ENCODE measurements around the gene NLGN1. TPM values are rescaled to one million over a fixed set of nuclear protein-coding genes. Genes with fewer than 3 reads are reported as not detected.

Gene NLGN1
- total and polyA plus RNA-seq, 2 of the 8 experiments (the other 6 are each of a cell fraction or from before 2014, with no cell fraction given) = 7.8 to 14.8 TPM

- CTCF ChIA-PET (ENCODE audit: partially characterized antibody) = interaction anchor here (0.7 to 1.3 kb wide), 3 partner anchors 13 to 236 kb away, joined by 3 read pairs; no protein-coding TSS in a partner anchor
- Histone ChIP-seq H3K9ac (replicated peaks in 1 of 4; ENCODE audit: extremely low read depth in 1 of 4, low read depth in 3 of 4, low read length in 3 of 4) (no peak overlapping the region), H3K79me2 (ENCODE audit: control insufficient read depth in 1 of 2, insufficient read depth in 2 of 2, low read length in 2 of 2) (no peaks in the 10 kb centered on the region), H3K14ac (ENCODE audit: insufficient read length) (no peak overlapping the region), H2AFZ (ENCODE audit: low read length) (no peak overlapping the region), H4K91ac (replicated peaks; ENCODE audit: insufficient read length, low read length) (no peak overlapping the region), H3K4me2 (ENCODE audit: insufficient read depth in 1 of 2, low read depth in 2 of 2, low read length in 2 of 2) (no peak overlapping the region), H3K23ac (ENCODE audit: insufficient read length) (no peak overlapping the region), H3K23me2 (ENCODE audit: low read depth, low read length) (no peaks in the 10 kb centered on the region), H2BK5ac (ENCODE audit: low read depth, low read length) (no peak overlapping the region), H3K4ac (replicated peaks; ENCODE audit: insufficient read length, low read depth, low read length) (no peak overlapping the region), H2BK15ac (ENCODE audit: low read length) (no peak overlapping the region), H2BK12ac (ENCODE audit: low read depth, low read length) (no peak overlapping the region), H4K20me1 (replicated peaks in 1 of 2; ENCODE audit: control insufficient read depth in 1 of 2, insufficient read depth in 2 of 2, low read length in 2 of 2) (no peaks in the 10 kb centered on the region), H3K4me1 (replicated peaks in 1 of 4; ENCODE audit: control insufficient read depth in 3 of 4, insufficient read depth in 4 of 4, low read length in 3 of 4) (no peaks in the 10 kb centered on the region), H4K8ac (ENCODE audit: extremely low read depth, insufficient read depth, low read length) (no peak overlapping the region), H3K9me3 (ENCODE audit: insufficient read depth in 2 of 2, low read depth in 1 of 2, low read length in 1 of 2) (no peaks in the 10 kb centered on the region), H4K5ac (ENCODE audit: insufficient read length, low read depth, low read length) (no peak overlapping the region), H3K27ac (ENCODE audit: low read depth, low read length) (no peak overlapping the region), H3K18ac (ENCODE audit: extremely low read depth, low read length) (no peak overlapping the region), H3K56ac (replicated peaks; ENCODE audit: insufficient read length, low read depth, low read length) (no peak overlapping the region), H3K27me3 (replicated peaks in 1 of 4; ENCODE audit: control insufficient read depth in 3 of 4, extremely low read depth in 1 of 4, insufficient read depth in 3 of 4, low read length in 3 of 4) (peaks cover 0 to 1% (median 0%) of the 10 kb centered on the region in 4 experiments; a peak in 1 of 7 replicates), H3K4me3 (ENCODE audit: extremely low read depth in 1 of 4, insufficient read depth in 2 of 4, low read depth in 3 of 4, low read length in 4 of 4) (no peak overlapping the region), H2BK120ac (replicated peaks; ENCODE audit: low read depth, low read length) (no peak overlapping the region), H3K79me1 (ENCODE audit: low read depth, low read length) (no peaks in the 10 kb centered on the region), H2AK5ac (ENCODE audit: low read depth, low read length) (no peak overlapping the region), H2BK20ac (ENCODE audit: low read length) (no peak overlapping the region), H3K36me3 (ENCODE audit: control insufficient read depth in 2 of 4, insufficient read depth in 4 of 4, low read length in 3 of 4) (no peaks in the 10 kb centered on the region)
- POLR2A ChIA-PET (ENCODE audit: partially characterized antibody) = no interaction called here
- WGBS, 2 experiments (ENCODE audit: extremely low coverage in 1 of 2, insufficient coverage in 1 of 2, insufficient read length in 1 of 2, insufficient replicate concordance in 2 of 2, low coverage in 1 of 2, low lambda C conversion rate in 2 of 2, missing lambda C conversion rate in 1 of 2) = 89% methylated on average over 4 of the region's 4 CpGs; no CpG with 5 or more reads in 1 of the 2 experiments
- no peak for FAIRE-seq
- TF ChIP-seq RAD21 (IDR thresholded peaks at IDR 0.05 in 1 of 2, conservative IDR thresholded peaks at IDR 0.05 in 1 of 2; ENCODE audit: low read depth in 2 of 2, low read length in 2 of 2) (peak; percentile 12 to 33; a peak in 2 of 4 replicates), SUZ12 (IDR thresholded peaks at IDR 0.05; ENCODE audit: low read length) (no peak)
- no peak for DNase-seq (ENCODE audit: low read depth in 1 of 2, low spot score in 2 of 2)
These were observed 348.6 kb downstream of the NLGN1 start for GRCh38 chr3:173745952-173746682.
